Activated CD8-positive, alpha-beta memory T cell treated with anti-CD3 and anti-CD28 coated beads, Interleukin-2, amount 50 U/mL, for 1 hour (primary cell): ENCODE results near the gene STAM.

Source experiments
- DNase-seq: peaks from one replicate; pipeline ENCODE4 v3.0.0-alpha.2; 2020; ENCODE audit errors: extremely low read depth

The STAM gene

DNA sequence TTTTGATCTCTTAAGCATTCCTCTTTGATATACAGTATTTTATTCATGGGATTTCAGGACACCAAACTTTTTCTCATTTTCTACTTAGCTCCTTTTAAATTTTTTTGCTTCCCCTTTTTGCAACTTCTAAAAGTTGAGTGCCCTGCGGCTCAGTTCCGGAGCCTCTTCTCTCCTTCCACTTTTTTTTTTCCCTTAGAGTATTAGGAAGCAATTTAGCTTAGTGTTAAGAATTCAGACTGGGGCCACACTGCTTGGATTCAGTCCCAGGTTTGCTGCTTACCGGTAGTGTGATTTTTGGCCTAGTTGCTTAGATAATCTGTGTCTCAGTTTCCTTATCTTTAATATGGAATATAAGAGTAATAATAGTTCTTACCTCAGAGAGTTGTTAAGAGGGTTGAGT lies 3.4 kb downstream of the STAM start:
- no peak for DNase-seq

DNA sequence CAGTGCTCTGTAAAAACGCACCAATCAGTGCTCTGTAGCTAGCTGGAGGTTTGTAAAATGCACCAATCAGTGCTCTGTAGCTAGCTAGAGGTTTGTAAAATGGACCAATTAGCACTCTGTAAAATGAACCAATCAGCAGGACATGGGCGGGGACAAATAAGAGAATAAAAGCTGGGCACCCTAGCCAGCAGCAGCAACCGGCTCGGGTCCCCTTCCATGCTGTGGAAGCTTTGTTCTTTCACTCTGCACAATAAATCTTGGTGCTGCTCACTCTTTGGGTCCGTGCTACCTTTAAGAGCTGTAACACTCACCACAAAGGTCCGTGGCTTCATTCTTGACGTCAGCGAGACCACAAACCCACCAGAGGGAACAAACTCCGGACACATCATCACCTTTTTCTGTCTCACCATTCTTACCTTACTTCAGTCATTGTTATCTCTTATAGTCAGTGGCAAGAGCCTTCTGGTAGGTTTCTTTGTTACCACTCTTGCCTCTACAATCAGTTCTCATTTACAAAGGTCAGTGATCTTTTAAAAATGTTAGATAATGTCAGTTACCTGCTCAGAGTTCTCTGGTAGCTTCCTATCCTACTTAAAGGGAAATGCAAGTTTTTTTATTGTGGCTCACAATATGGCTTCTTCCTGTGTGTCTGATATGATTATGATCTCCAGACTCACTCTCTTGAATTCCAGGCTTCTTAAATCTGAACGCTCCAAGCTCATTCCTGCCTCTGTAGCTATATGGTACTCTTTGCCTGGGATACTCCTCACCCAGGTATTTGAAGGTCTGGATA lies 4.5 kb downstream of the STAM start:
- DNase-seq: peak; percentile 28

DNA sequence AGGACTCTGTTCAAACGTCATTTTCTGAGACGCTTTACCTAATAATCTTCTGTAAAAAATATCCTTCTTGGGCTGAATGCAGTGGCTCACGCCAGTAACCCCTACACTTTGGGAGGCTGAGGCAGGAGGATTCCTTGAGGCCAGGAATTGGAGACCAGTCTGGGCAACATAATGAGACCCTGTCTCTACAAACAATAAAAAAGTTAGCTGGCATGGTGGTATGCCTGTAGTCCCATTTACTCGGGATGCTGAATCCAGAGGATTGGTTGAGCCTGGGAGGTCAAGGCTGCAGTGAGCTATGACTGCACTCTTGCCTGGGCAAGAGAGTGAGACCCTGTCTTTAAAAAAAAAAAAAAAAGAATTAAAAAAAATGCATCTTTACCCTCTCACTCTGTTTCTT lies 5.1 kb downstream of the STAM start:
- no peak for DNase-seq

DNA sequence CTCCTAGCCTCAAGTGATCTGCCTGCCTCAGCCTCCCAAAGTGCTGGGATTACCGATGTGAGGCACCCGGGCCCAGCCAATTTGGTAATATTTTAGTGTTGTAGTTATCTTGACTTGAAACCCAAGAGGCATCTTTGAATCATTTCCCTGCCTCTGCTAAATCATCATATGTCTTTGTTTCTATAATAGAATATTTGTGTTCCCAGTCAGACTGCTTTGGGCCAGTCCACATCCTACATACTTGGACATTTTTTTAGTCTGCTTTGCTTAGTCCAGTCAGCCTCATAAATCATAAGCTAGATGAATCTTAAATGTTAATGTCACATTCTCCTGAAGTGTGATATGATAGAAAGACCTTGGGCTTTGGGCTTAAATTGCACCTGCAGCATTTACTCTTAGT lies 5.9 kb downstream of the STAM start:
- DNase-seq: no peak

DNA sequence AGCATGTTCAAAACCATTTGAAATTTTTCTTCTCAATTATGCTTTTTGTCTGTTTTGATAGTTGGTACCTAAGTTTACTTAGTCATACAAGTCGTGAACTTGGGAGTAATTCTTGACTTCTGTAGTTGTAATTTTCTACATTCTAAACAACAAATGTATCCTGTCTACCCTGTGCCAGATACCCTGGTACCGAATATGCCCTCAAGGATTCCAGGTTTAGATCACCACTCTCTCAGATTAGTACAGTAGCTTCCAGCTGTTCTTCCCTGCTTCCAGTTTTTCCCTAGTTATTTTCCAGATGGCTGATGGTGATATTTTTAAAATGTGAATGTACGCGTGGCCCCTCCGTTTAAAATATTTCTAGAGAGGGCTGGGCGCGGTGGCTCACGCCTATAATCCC lies 6.5 kb downstream of the STAM start:
- DNase-seq: no peak

DNA sequence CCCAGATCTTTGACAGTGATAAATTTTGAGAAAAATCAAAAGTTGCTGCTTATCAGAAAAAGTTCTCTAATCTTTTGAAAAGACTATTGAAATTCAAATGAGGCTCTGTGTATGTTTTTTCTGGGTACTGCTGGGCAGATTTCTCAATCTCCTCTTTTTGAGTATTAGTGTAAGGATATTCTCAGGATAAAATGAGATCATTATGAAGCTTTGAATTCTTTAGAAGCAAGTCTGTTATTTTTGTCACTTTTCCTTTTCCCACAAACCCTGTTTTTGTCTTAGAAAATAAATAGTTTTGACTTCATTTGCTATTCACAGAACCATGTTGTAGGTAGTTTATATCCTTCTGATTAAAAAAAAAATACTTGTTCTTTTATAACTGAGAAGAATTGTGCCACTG lies 7.9 kb downstream of the STAM start:
- no peak for DNase-seq

DNA sequence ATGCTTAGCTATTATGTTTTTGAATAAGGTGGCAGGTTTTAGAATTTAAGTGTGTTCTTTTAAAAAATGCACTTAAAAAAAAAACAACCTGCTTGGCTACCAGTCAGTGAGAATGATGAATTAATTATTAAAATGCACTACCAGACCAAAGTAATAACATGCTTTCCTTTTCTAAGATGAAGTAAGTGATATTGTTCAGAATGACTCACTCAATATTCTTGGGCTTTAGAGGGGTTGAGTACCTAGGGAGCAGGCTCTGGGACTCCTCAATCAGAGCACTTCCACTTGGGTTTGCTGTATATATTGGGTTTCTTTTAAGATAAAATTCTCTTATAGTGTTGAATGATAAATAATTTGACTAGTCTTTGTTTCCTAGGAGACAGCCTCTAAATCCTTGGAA lies 8.6 kb downstream of the STAM start:
- DNase-seq: no peak

DNA sequence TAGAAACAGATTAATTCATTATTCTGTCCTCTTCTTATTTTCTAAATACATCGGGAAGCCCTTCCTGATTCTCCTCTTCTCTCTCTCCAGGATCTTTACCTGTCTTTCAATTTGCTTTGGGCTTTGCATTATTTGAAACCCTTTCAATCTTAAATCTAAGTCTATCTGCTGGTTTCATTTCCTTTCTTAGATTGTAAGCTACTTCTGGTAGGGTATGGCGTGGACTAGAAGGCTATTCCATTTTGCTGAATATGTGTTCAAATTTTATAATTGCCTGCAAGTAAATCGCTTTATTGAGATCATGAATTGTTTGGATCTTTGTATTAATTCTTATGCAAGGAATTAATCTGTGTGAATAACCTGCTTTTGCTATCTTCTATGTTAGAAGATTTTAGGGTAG lies 11.1 kb downstream of the STAM start:
- DNase-seq: no peak

DNA sequence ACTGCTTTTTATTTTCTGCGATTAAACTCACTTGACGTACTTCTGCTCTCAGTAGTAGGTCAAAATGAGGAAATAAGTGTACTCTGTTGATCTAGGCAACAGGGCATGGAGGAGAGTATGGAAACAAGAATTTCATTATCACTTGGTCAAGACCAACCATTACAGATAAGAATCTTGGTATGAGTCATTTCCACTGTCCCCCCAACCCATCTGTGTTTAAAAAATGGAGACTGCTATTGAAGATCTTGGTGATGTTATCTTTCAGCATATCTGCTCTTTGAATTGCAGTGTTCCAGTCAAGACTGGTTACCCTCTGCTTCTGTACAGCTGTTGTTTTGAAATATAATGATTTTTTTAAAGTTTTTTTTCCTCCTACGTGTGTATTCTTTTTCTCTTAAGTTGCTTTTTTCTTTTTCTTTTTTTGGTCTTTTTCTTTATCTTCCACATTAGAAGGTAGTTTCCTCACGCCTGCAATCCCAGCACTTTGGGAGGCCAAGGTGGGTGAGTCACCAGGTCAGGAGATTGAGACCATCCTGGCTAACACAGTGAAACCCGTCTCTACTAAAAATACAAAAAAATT lies 11.7 kb downstream of the STAM start:
- no peak for DNase-seq

DNA sequence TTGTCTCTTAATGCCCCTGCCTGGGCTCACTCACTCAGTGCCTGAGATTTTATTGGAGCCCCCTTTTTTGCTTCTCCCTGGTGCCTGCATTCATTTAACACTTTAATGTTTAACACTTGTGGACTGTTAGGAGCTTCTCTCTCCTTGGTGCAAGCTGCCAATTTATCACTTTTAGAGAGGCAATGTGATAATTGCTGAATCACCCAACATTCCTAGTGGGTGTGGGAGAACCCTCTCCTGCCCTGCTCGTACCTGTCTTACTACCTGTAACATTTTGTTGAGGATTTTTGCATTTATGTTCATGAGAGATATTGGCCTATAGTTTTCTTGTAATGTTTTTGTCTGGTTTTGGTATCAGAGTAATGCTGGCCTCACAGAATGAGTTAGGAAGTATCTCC lies 13.2 kb downstream of the STAM start:
- no peak for DNase-seq

DNA sequence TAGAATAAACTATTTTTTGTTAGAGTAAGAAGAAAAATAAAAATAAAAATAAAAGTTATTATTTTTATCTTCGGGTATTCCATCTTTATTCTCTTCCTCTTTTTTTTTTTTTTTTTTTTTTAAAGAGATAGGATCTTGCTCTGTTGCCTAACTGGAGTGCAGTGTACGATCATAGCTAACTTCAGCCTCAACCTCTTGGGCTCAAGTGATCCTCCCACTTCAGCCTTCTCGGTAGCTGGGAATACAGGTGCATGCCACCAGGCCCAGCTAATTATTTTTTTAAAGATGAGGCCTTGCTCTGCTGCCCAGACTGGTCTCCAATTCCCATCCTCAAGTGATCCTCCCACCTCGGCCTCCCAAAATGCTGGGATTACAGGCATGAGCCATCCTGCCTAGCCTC lies 15.4 kb downstream of the STAM start:
- no peak for DNase-seq

DNA sequence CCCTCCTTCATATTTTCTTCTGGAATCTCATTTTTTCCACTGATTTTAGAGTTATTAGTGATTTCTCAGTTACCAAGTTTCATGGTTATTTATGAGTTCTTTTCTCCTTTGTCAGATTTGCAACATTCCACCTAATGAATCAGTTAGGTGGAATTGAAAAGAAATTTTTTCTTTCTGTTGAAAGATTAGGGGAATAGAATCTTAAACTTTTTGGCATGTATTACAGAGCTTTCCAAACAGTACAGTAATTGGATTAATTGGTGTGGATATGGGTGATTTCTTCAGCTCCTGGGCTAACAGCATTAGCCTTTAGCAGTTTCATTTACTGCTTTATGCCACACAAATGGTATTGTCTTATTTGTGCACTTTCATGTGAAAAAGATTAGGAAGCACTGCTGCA lies 17.0 kb downstream of the STAM start:
- DNase-seq: no peak

DNA sequence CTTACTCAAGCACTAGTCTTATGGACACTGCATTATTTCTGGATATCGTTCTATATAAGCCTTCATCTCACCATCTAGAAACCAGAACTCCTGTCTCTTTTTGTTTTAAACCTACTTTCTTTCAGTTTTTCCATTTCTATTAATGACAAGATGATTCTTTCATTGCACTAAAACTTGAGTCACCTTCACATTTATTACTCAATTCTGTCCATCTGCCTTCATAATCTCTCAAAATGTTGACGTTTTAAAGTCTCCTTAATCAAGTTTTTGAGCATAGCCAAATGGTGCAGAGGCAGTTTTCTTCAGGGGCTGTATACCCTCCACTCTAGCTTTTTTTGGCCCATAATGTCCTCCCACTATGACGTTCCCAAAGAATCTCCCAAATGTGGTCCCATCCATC lies 17.6 kb downstream of the STAM start:
- DNase-seq: no peak

DNA sequence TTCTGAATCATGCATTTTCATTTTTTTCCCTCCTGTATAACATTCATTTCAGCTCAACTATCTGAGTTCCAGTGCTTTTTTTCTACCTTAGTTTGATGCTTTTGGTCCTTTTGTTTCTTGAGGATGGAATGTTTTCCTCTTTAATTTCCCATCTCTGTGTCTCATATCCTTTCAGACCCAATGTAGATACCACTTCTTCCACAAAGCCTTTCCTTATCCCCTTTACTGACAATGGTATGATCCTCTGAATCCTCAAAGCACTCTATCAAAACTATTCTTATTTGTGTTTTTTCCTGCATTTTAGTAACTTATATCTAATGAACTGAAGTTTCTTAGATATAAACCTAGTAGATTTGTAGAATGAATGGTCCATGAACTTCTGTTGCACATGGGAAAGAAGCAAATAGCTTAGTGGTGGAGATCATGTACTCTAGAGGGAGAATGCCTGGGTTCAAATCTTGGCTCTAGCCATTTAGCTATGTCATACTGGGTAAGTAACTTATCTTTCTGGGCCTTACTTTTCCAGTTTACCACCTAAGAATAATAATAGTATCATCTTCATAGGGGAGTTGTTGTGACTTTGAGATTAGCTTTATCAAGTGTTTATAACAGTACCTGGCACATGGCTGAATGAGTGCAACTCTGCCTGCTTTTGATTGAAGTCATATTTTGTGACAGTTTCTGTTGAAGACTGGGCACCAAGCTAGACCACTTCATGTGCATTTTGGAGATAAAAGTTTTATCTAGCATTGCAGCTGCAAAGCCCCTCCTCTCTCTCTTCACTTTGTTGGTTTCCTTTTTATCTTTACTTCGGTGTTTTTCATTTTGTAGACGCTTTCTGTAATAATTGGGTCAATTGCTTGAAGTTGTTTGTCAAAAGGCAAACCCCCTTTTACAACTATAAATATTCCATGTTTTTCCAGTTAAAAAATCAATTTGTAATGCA lies 18.5 kb downstream of the STAM start:
- DNase-seq: no peak

DNA sequence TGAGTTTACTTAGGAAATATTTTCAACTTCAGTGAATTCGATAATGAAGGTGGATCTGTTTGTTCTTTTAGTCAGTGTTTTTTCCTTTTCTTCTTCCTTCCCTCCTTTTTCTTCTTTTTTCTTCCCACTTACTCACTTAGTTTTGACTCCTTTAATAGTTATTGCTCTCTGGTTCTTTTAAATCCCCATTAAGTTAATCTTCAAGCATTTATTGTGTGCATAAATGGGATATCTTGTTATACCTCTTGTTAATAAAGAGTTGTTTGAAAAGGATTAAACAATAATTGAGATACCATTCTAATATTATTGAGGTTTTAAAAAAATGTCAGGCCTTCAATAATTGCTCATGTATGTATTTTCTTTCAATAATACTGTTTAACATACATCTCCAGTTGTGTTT lies 19.5 kb downstream of the STAM start:
- DNase-seq: no peak

DNA sequence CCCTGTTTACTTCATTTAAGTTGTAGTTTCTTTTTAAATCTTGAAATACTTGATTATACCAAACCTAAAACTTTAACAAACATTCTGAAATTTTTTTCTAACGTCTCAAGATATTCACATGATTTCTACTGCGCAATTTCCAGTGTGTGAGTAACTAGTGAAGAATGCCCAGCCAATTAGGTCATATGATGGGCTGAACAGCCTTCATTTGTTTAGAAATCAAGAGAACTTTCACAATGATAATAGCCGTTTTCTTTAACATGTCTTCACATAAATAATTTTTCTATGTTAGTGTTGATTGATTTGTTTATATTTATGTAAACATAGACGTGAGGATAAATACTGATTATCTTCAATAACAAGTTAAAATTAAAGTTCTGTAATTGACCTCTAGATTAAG lies 21.8 kb downstream of the STAM start:
- DNase-seq: no peak

DNA sequence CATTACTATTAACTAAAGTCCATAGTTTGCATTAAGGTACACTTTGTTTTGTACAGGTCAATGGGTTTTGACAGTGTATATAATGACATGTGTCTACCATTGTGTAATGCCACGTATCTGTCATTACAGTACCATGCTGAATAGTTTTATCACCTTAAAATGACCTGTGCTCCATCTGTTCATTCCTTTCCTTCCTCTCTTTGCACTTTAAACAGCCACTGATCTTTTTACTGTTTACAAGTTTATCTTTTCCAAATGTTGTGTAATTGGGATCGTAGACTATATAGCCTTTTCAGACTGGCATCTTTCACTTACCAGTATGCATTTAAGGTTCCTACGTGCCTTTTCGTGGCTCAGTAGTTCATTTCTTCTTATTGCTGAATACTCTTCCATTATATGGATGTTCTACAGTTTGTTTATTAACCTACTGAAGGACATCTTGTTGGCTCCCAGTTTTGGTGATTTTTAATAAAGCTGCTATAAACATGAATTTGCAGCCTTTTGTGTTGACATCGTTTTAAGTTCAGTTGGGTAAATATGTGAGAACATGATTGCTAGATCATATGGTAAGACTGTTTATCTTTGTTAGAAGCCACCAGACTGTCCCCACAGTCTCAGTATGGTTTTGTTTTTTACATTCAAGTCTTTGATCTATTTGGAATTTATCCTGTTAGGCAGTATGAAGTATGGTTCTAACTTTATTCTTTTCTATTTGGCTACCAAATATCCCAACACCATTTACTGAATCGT lies 24.7 kb downstream of the STAM start:
- DNase-seq: no peak

DNA sequence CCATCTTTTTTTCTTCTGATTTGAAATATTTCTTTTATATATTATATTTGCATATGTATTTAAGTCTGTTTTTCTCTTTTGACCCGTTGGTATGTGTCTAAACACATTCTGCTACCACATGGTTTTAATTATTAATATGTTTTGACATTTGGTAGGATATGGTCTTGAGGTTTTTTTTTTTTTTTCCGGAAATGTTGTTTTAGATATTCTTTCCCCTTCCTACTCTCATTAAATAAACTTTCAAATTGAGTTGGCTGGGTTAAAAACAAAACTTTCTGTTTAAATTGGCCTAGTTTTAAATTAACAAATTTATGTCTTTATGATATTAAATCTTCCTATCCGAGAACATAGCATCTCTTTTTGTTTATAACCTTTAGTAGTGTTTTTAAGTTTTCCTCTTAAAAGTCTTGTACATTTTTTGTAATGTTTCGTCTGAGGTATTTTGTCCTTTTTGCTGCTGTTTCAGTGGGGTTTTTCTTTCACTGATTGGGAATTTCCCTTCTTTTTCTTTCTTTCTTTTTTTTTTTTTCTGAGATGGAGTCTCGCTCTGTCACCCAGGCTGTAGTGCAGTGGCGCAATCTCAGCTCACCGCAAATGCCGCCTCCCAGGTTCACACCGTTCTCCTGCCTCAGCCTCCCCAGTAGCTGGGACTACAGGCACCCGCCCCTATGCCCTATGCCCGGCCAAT lies 25.4 kb downstream of the STAM start:
- DNase-seq: no peak

DNA sequence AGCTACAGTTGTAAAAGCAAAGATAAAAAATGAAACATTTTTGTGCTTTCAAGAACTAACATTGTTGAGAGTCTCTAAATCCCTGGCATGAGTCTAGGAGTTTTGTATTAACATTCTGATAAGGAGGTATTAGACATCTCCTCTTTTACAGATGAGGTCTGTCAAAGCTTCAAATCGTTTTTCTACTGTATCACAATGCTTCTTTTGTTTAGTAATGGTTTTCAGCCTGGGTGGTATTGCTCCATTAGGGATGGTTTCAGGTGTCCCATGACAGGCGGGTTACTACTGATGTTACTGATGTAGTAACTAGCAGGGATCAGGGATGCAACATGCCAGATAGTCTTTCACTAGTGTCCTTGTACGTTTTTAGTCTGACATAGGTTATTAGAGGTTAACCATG lies 27.4 kb downstream of the STAM start:
- no peak for DNase-seq

DNA sequence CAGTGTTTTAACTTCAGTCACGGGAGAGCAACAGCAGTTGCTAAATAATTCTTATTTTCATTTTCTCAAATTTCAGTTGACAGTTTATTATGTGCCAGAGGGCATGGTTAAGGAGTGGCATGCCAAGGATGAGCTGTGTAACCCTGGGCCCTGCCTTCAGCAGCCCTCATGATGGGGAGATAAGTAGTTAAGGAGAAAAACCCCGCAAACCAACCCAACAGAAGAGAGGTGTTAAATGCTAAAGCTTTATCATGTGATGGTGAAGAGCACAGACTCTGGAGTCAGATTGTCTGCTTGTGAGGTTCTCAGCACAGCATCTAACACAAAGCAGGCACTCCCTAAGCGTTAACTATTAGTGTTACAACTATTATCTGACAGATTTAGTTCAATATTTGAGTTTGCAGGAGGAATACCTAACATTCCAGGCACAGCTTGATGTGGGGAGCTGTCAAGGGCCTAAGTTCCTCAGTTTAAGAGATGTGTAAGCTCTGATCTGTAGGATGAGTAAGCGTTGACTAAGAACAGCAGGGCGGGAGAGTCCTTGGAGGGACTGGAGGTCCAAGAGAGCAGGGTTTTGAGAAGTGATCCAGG lies 29.6 kb downstream of the STAM start:
- DNase-seq: no peak

DNA sequence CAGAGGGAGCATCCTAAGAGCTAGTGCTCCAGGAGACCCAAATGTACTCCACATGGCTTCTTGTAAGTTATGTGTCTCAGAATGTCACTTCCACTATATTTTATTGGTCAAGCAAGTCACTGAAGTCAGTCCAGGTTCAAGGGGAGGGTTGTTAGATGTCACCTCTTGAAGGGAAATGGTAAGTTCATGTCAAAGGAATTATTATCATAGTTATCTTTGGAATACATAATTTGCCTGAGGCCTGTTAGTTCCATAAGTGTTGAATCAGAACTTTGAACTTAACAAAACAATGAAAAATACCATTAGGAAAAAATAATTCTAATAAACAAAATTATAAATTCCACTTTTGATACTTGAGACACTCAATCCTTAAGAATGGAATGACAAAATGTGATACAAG lies 30.6 kb downstream of the STAM start:
- no peak for DNase-seq
